NCI-H2081 (cell line): Measurements from ENCODE around the gene ZNF823.
A peak's percentile ranks its signal among the peaks of the same experiment; 100 is the strongest.
"Not testable (repeated sequence)": the region's sequence is repeated elsewhere in the genome, so short reads cannot be mapped to it uniquely, and the experiment has no call there.

ENCODE experiments used
- DNase-seq, 2 experiments: peaks; one replicate each; lab custom pipeline; 2025; lab: John Stamatoyannopoulos, UW

Gene ZNF823

DNA sequence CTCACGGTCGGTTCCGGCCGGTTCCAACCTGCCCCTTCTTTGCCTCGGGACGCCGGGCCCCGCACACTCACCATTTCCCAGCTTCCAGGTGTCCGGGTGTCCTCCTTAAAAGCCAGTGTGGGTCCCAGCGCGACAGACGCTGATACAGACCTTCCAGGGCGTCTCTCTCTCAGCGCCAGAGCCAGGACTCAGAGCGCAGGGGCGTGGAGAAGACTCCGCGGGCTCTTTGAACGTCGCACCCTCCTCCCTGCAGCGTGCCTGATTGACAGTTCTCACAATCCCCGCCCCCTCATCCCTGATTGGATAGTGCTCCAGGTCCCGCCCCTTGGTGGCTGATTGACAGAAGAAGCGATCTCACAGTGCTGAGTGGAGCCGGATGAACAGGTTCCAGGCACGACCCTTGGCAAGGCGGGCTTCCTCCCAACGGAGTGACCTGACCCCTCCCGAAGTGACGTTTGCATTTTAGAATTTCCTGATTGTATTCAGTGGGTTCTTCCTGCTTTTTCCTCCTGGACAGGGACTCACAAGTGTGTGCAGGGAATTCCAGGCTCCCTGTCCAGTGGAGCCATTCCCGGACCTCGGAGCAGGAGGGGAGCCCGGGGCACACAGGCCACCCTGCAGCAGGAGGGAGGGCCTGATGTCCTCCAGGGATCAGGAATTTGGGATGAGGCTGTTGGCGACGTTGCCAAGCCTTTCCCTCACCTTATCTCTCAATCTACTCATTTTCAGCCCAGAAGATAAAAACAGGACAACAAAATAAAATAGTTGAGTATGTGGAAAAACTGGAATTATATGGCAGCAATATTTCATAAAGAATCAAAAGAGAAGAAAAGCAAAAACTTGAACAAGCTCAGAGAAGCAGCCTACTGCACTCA is at the start of gene ZNF823:
Gene ZNF823 (minus strand): TSS at position 201 of the 875 bp plus-strand sequence. CDS start 127 bp downstream, at position 74.
- peak; percentile 98 to 99 for DNase-seq

DNA sequence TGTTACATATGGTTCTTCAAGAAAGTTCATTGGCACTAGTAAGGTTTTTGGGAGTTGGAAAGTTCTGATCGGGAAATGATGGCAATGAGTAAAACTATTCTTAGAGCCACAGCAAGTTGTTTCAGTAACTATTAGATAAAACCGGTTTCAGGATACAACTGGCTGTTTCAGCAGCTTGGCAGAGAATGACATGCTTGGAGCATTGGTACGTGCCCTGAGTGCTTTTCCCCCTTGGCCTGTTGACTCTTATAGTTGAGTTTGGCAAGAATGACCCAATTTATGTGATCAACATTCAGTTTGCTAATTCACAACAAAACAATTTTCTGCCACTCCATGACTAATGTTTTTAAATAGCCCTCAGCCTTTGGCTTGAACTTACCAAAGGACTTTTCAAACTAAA is 48.8 kb upstream of the ZNF823 start:
- DNase-seq, result no peak

DNA sequence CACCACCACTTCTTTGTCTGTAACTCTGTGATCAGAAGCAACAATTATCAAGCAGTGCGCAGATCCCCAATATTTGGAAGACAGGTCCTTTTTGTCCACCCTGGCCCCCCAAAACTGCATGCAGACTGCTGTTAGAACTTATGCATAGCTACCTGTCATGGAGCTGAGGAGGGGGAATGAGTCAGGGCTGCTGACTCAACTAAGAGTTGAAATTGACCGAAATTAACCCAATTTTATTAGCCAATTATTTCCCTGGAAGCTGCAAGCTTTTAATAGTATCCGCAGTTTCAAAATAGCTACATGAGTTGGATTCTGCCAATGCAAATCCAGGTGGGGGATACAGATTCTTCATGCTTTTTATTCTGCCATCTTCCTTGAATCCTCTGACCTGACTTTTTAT is 45.6 kb upstream of the ZNF823 start:
- DNase-seq, result no peak

DNA sequence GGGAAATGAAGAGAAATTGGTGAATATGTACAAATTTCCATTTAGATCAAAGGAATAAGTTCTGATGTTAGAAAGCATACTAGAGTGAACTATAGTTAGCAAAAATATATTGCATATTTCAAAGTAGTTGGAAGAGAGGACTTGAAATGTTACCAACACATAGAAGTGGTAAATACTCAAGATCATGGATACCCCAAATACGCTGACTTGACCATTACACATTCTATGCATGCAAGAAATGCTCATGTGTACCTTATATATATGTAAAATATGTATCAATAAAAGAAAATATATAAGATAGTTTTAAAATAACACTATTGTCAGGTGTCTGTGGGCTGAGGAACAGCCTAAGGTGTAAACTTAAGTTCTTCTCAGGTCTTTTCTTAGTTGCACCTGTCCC is 45.0 kb upstream of the ZNF823 start:
- no peak for DNase-seq

DNA sequence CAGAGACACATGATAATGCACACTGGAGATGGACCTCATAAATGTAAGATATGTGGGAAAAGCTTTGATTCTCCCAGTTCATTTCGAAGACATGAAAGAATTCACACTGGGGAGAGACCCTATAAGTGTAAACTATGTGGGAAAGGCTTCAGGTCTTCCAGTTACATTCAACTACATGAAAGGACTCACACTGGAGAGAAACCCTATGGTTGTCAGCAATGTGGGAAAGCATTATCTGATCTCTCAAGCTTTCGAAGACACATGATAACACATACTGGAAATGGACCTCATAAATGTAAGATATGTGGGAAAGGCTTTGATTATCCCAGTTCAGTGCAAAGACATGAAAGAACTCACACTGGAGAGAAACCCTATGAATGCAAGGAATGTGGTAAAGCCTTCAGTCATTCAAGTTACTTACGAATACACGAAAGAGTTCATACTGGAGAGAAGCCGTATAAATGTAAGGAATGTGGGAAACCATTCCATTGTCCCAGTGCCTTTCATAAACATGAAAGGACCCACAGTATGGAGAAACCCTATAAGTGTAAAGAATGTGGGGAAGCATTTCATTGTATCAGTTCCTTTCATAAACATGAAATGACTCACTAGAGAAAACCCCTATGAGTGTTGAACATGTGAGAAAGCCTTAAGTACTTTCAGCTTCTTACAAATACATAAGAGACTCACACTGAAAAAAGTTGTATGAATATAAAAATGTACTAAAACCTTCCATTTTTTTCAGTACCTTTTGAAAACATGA is 42.7 kb upstream of the ZNF823 start:
- DNase-seq, result no peak

DNA sequence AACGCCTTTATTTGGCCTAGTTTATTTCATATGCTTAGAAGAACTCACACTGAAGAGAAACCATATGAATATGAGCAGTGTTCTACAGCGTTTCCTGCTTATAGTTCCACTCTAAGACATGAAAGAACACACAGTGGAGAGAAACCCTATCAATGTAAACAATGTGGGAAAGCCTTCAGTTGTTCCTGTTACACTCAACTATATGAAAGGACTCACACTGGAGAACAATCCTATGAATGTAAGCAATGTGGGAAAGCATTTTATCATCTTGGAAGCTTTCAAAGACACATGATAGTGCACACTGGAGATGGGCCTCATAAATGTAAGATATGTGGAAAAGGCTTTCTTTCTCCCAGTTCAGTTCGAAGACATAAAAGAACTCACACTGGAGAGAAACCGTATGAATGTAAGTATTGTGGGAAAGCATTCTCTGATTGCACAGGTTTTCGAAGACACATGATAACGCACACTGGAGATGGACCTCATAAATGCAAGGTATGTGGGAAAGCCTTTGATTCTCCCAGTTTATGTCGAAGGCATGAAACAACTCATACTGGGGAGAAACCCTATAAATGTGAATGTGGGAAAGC is 41.8 kb upstream of the ZNF823 start:
- DNase-seq, result no peak

DNA sequence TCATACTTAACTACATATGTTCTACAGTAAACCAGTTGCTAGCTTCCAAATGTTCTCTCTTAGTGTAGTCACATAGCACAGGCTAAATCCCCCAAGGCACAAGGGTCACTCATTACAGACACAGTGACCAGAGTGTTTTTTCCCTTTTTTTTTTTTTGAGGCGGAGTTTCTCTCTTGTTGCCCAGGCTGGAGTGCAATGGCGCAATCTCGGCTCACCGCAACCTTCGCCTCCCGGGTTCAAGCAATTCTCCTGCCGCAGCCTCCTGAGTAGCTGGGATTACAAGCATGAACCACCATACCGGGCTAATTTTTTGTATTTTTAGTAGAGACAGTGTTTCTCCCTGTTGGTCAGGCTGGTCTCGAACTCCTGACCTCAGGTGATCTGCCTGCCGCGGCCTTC is 37.9 kb upstream of the ZNF823 start:
- DNase-seq, result not testable (repeated sequence)

DNA sequence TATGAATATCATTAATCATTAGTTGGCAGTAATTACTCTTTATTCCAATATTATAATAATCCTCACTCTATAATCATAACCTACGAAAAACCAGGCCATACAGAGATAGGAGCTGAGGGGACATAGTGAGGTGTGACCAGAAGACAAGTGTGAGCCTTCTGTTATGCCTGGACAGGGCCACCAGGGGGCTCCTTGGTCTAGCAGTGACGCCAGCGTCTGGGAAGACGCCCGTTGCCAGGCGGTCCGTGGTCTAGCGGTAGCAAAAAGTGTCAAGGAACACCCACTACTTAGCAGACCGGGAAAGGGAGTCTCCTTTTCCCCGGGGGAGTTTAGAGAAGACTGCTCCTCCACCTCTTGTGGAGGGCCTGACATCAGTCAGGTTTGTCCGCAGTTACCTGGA is 32.8 kb upstream of the ZNF823 start:
- DNase-seq, result peak in 1 of 2 experiments; percentile 4

DNA sequence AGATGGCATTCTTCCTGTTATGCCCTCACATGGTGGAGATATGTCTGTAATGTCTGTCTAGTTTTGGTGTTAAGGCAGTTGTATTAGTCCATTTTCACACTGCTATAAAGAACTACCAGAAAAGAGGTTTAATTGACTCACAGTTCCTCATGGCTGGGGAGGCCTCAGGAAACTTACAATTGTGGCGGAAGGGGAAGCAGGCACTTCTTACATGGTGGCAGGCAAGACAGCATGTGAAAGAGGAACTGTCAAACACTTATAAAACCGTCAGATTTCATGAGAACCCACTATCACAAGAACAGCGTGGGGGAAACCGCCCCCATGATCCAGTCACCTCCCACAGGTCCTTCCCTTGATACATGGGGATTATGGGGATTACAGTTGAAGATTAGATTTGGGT is 31.2 kb upstream of the ZNF823 start:
- no peak for DNase-seq

DNA sequence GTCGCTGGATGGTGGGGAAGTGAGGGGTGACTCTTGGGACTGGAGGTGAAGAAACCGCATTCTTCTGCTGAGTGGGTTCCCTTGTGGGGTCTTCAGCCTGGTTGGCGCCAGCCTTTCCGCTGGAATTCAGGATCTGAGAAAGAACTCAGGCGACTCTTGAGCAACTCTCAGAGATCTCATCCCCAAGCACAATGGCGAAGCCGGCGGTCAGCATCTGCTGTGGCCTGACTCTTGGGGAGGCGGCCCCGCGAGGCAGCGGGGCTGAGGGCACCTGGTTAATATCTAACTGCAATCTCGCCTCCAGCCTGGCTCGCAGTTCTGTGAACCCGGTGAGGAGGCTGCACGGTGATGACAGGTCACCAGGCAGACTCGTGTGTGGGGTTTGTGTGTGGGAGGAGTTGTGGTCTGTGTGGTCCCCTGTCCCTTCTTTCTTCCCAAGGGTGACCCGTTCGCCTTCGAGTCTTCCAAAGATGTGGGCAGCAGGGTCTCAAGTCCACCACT is 28.9 kb upstream of the ZNF823 start:
- no peak for DNase-seq

DNA sequence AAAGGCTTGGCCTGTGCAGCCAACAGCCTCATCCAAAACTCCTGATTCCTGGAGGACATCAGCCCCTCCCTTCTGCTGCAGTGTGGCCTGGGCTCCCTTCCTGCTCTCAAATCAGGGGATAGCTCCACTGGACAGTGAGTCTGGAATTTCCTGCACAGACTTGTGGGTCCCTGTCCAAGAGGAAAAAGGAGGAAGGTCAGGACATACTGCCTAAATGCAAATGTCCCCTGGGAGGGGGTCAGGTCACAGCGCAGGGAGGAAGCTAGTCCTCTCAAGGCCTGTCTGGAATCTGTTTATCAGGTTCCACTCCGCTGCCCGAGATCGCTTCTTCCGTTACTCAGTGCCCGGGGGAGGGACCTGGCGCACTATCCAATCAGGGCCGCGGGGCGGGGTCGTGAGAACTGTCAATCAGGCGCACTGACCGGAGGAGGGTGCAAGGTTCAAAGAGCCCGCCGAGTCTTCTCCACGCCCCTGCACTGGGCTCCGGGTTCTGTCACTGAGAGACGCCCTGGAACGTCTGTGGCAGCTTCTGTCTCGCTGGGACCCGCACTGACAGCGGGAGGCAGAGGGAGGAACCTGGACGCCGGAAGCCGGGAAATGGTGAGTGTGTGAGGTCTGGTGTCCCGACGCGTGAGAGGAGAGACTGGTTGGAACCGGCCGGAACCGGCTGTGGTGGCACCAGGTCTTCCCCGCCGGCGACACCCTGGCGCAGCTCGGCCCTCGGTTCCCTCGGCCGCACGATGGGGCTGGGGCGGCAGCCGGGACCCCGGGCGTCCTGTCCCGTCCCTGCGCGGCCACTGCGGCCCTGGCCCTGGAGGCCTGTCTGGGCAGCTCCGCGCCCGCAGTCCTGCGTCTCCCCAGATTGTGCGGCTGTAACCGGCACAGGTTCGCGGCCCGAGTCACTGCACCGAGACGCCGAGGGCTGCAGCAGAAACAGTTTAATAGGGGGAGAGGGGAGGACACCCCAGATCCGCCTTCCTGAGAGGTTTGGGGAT is 28.1 kb upstream of the ZNF823 start, which contains the start of gene ZNF441:
Gene ZNF441 (plus strand): TSS at position 404 of the 995 bp plus-strand sequence. CDS start 194 bp downstream, at position 598.
- peak; percentile 85 to 87 for DNase-seq

DNA sequence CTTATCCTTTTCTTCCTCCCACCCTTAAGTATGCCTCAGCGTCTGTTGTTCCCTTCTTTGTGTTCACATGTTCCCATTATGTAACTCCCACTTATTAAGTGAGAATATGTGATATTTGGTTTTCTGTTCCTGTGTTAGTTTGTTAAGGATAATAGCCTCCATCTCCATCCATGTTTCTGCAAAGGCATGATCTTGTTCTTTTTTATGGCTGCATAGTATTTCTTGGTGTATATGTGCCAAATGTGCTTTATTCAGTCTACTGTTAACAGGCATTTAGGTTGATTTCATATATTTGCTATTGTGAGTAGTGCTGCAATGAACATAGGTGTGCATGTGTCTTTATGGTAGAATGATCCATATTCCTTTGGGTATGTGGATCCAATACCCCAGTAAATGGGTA is 24.9 kb upstream of the ZNF823 start:
- no peak for DNase-seq

DNA sequence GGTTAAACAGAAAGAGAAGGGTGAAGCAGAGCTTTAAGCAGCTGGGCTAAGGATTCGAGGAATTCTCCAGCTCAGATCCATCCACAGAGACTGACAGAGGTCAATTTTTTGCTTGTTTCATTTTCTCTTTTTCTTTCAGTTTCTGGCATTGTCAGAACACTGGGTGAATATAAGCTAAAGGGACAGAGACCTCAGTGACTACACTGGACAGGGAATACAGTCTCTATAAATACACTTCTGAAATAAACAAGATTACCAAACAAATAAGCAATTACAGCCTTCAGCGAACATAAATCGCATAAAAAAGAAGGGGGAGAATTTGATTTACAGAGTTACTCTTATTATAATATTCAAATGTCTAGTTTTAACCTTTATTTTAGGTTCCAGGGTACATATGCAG is 24.4 kb upstream of the ZNF823 start:
- no peak for DNase-seq

DNA sequence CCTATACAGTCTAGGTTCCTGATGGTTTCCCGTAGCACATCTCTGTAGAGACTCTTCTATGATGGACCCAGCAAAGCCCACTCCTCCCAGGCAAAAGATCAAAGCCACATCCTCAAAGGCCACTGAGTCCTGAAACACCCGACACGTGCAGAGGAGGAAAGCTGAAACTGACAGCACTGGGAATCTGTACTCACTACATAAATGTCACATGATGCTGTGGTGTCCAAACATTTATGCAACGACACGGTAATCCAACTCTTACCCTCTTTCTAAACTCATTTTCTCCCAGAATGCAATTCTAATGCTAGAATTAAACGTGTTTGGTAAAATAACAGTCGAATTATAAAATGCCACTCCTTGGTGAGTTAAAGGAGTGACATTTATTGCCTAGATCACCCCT is 21.1 kb upstream of the ZNF823 start:
- no peak for DNase-seq

DNA sequence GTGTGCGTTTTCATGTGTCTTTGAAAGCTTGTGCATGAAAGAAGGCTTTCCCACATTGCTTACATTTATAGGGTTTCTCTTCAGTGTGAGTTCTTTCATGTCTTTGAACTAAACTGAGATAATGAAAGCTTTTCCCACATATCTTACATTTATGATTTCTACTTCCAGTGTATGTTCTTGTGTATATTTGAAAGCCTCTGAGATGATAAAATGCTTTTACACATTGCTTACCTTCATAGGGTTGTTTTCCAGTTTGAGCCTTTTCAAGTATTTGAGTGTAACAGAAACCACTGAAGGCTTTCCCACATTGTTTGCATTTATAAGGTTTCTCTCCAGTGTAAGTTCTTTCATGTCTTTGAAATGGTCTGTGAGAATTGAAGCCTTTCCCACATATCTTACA is 18.2 kb upstream of the ZNF823 start:
- DNase-seq, result no peak

DNA sequence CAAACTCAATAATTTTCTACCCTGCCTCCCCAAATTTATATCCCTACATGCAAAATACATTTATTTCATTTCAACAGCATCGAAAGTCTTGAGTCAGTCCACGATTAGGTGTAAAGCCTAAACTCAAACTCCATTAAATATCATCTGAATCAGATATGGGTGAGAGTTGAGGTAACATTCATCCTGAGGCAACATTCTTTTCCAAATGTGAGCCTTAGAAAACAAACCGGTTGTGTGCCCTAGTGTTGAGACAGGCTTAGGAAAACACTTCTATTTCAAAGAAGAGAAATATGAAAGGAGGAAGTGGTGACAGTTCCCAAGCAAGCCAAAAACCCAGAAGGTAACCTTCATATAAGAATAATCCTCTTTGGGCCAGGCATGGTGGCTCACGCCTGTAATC is 15.9 kb upstream of the ZNF823 start:
- DNase-seq, result no peak

DNA sequence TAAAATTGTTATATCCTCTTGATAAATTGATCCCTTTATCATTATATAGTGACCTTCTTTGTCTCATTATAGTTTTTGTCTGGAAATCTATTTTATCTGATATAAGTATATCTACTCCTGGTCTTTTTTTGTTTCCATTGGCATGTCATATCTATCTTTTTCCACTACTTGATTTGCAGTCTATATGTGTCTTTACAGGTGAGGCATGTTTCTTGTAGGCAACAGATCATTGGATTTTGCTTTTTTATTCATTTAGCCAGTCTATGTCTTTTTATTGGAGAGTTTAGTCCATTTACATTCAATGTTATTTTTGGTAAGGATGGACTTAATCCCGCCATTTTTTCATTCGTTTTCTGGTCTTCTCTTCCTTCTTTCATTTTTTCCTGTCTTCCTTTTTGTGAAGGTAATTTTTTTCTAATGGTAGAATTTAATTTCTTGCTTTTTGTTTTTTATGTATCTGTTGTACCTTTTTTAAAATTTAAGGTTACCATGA is 13.5 kb upstream of the ZNF823 start:
- DNase-seq, result no peak

DNA sequence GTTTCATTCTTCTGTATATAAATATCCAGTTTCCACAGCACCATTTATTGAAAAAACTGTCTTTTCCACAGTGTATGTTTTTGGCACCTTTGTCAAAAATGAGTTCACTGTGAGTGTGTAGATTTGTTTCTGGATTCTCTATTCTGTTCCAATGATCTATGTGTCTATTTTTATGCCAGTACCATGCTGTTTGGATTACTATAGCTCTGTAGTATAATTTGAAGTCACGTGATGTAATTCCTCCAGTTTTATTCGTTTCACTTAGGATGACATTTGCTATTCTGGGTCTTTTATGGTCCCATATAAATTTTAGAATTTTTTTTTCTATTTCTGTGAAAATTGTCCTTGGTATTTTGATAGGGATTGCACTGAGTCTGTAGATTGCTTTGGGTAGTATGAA is 11.0 kb upstream of the ZNF823 start:
- DNase-seq, result no peak

DNA sequence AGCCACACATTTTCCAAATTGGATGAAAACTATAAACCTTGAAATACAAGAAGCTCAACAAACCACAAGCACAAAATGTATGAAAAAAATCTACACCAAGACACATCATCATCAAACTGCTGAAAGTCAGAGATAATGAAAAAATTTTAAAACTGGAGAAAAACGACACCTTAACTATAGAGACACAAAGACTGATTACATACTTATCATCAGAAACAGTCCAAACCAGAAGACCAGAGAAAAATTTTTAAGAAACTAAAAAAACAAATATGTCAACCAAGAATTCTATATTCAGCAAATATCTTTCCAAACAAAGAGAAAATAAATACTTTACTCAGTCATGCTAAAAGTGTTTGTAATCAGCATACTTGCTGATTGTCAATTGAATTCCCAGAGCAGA is 8.5 kb upstream of the ZNF823 start:
- DNase-seq, result no peak

DNA sequence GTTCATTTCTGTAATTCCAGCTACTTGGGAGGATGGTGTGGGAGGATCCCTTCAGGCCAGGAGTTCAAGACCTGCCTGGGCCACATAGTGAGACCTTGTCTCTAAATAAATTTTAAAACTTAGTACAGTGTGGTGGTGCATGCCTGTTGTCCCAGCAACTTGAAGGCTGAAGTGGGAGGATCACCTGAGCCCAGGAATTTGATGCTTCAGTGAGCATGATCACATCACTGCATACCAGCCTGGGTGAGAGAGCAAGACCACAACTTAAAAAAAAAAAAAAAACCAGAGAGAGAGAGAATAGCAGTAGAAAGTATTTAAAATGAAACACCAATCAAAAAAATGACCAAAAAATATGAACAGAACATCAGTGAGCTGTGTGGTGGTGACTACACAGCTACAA is 7.1 kb upstream of the ZNF823 start:
- no peak for DNase-seq
